Cardiac muscle cell (in vitro differentiated cells and primary cell): ENCODE measurements around the gene OSBP. TPM values are rescaled to one million over a fixed set of nuclear protein-coding genes. Genes with fewer than 3 reads are reported as not detected.

ENCODE experiments used
- DNase-seq, 2 donors: peaks; one replicate each; pipeline versions ENCODE4 v3.0.0 to v3.0.0-alpha.2; 2010 to 2017; ENCODE audit warnings: low read depth in 1 of 2, low spot score in 1 of 2
- H3K27ac ChIP-seq: fragments of 200-600 bp; sonication (generic); 2 replicates; pipeline ENCODE4 v1.5.1; 2016
- H3K27me3 ChIP-seq: fragments of 200-600 bp; sonication (generic); 2 replicates; pipeline ENCODE4 v1.6.0; 2016; ENCODE audit warnings: control low read depth
- H3K36me3 ChIP-seq: fragments of 200-600 bp; sonication (generic); 2 replicates; pipeline ENCODE4 v1.5.1; 2016; ENCODE audit warnings: control low read depth
- H3K4me1 ChIP-seq: fragments of 200-600 bp; sonication (generic); 2 replicates; pipeline ENCODE4 v1.8.1; 2017; ENCODE audit warnings: low read depth, mild to moderate bottlenecking, mixed run types
- H3K4me3 ChIP-seq: fragments of 200-600 bp; sonication (generic); 2 replicates; pipeline ENCODE4 v1.5.1; 2016; ENCODE audit warnings: mild to moderate bottlenecking
- H3K9me3 ChIP-seq: fragments of 200-600 bp; sonication (generic); 2 replicates; pipeline ENCODE4 v1.5.1; 2017; ENCODE audit warnings: low read depth, mild to moderate bottlenecking, control low read depth
- CTCF ChIP-seq: IDR thresholded peaks from 2 replicates; pipeline ENCODE4 v1.5.1; 2012; ENCODE audit warnings: low read depth, mild to moderate bottlenecking, low read length
- polyA plus RNA-seq: library from polyadenylated mRNA; unstranded; fragments of >200 nt; fragmentation: Nextera tagmentation; extraction: Ambion mirVana; gene quantifications from 2 replicates; pipeline ENCODE4 v1.2.1, GENCODE V29; 2016
- total RNA-seq: library from RNA; depleted of rRNA; stranded (reverse); fragments of >200 nt; gene quantifications from 2 replicates; pipeline ENCODE4 v1.2.3, GENCODE V29; 2016

Gene OSBP, protein sequence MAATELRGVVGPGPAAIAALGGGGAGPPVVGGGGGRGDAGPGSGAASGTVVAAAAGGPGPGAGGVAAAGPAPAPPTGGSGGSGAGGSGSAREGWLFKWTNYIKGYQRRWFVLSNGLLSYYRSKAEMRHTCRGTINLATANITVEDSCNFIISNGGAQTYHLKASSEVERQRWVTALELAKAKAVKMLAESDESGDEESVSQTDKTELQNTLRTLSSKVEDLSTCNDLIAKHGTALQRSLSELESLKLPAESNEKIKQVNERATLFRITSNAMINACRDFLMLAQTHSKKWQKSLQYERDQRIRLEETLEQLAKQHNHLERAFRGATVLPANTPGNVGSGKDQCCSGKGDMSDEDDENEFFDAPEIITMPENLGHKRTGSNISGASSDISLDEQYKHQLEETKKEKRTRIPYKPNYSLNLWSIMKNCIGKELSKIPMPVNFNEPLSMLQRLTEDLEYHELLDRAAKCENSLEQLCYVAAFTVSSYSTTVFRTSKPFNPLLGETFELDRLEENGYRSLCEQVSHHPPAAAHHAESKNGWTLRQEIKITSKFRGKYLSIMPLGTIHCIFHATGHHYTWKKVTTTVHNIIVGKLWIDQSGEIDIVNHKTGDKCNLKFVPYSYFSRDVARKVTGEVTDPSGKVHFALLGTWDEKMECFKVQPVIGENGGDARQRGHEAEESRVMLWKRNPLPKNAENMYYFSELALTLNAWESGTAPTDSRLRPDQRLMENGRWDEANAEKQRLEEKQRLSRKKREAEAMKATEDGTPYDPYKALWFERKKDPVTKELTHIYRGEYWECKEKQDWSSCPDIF
- total RNA-seq (20.6 and 27.3 TPM in 2 replicates), polyA plus RNA-seq (30.7 and 39.8 TPM in 2 replicates)

- TF ChIP-seq CTCF = no peak
- peak within 1 kb of the TSS; percentile 94 for H3K4me3 ChIP-seq
- no peaks in the 10 kb centered on the region for H3K36me3 ChIP-seq
- H3K4me1 ChIP-seq = peaks cover 35% of the 10 kb centered on the region
- H3K9me3 ChIP-seq = no peaks in the 10 kb centered on the region
- H3K27me3 ChIP-seq = no peaks in the 10 kb centered on the region
- peak within 1 kb of the TSS; percentile 95 for H3K27ac ChIP-seq
- peak; percentile 99 to 100 for DNase-seq
Measured at GRCh38 chr11:59615637-59616395, at the start of gene OSBP. Gene OSBP (minus strand): TSS chr11:59615774. CDS start chr11:59615664, 110 bp downstream.

DNA sequence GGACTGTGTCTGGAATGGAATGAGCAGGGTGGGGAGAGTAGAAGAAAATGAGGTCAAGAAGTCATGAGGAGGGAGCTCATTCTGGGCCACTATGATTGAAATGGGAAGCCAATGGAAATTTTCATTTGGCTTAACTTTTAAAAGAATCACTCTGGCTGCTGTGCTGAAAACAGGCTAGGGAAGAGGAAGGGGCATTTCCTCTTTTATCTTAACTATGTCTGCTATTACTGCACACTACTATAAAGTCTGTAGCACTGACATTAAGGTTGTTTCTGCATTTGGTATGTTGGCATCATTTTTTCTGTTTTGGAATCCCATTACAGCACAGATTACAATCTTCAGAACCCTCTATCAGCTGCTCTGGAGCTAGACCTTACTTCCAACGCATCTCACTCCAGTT is 45.0 kb upstream of the OSBP start:
- Histone ChIP-seq H3K36me3 (peaks cover 72% of the 10 kb centered on the region), H3K4me3 (no peak overlapping the region), H3K27me3 (no peaks in the 10 kb centered on the region), H3K4me1 (no peaks in the 10 kb centered on the region), H3K27ac (no peak overlapping the region), H3K9me3 (no peaks in the 10 kb centered on the region)
- DNase-seq = no peak
- TF ChIP-seq CTCF = no peak

GRCh38 chr11:59659981-59660380 is 44.4 kb upstream of the OSBP start:
- no peaks in the 10 kb centered on the region for H3K4me1 ChIP-seq

DNA sequence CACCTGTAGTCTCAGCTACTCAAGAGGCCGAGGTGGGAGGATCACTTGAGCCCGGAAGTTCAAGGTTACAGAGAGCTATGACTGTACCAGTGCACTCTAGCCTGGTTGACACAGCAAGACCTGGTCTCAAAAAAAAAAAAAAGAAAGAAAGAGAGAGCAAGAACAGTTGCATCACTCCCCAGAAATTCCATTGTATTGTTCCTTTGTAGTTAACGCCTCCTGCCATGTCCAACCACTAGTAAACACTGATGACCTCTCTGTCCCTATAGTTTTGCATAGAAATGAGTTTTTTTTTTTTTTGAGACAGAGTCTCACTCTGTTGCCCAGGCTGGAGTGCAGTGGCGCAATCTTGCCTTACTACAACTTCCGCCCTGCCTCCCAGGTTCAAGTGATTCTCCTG is 42.5 kb upstream of the OSBP start:
- TF ChIP-seq CTCF = no peak
- no peaks in the 10 kb centered on the region for H3K4me1 ChIP-seq
- no peaks in the 10 kb centered on the region for H3K9me3 ChIP-seq

More at GRCh38 chr11:59659981-59660380, 44.4 kb upstream of the OSBP start:
- Histone ChIP-seq H3K27ac (no peak overlapping the region), H3K9me3 (no peaks in the 10 kb centered on the region), H3K4me3 (no peak overlapping the region), H3K36me3 (peaks cover 72% of the 10 kb centered on the region), H3K27me3 (no peaks in the 10 kb centered on the region)
- DNase-seq = no peak
- TF ChIP-seq CTCF = no peak

GRCh38 chr11:59654893-59655292 is 39.3 kb upstream of the OSBP start:
- Histone ChIP-seq H3K4me3 (no peak overlapping the region), H3K27ac (no peak overlapping the region), H3K36me3 (peaks cover 80% of the 10 kb centered on the region), H3K9me3 (no peaks in the 10 kb centered on the region), H3K27me3 (no peaks in the 10 kb centered on the region), H3K4me1 (no peaks in the 10 kb centered on the region)
- DNase-seq = no peak
- no peak for TF ChIP-seq CTCF

More for the DNA sequence above, 42.5 kb upstream of the OSBP start:
- no peak overlapping the region for H3K4me3 ChIP-seq
- no peak for DNase-seq
- no peaks in the 10 kb centered on the region for H3K27me3 ChIP-seq
- no peak overlapping the region for H3K27ac ChIP-seq
- peaks cover 74% of the 10 kb centered on the region for H3K36me3 ChIP-seq
